AG04449 (cell line): Measurements from ENCODE around the gene FDXR.

Experiments
- CTCF ChIA-PET: fragments of 350-600 bp; formaldehyde crosslinking; extraction: SDS; loops from one replicate; lab custom pipeline; 2021; ENCODE audit warnings: antibody characterized with exemption; lab: Yijun Ruan, JAX
- POLR2A ChIA-PET: fragments of 400-600, 350-600 bp; formaldehyde crosslinking; extraction: SDS; loops from one replicate; lab custom pipeline; 2020; ENCODE audit warnings: antibody characterized with exemption, inconsistent platforms; lab: Yijun Ruan, JAX
- DNase-seq: peaks from one replicate; pipeline ENCODE4 v3.0.0-alpha.2; 2010; ENCODE audit warnings: low read depth, low spot score
- H3K4me3 ChIP-seq: 2 replicates; pipeline ENCODE4 v1.5.1; 2011; ENCODE audit warnings: low read depth, mild to moderate bottlenecking, control low read depth, low read length
- CTCF ChIP-seq: IDR thresholded peaks from one replicate; pipeline ENCODE4 v1.5.1; 2011; ENCODE audit warnings: mild to moderate bottlenecking, moderate library complexity, low read length, control low read depth, inconsistent platforms; ENCODE audit not compliant: insufficient read depth; ENCODE audit errors: missing control alignments

Gene FDXR

GRCh38 chr17:74863420-74864296, 9.1 kb downstream of the FDXR start:
- TF ChIP-seq CTCF, result no peak
- H3K4me3 ChIP-seq, result no peak overlapping the region
- no peak for DNase-seq
- ChIA-PET POLR2A (interaction anchor here (0.6 to 1.5 kb wide), 2 partner anchors 9 to 200 kb away, joined by 3 to 4 read pairs; partner anchors contain the start of gene FDXR), CTCF (interaction anchor here (0.6 to 20.6 kb wide), 24 partner anchors 10 to 206 kb away, joined by 3 to 692 read pairs (median 13); partner anchors contain the start of genes FDXR, NAT9, NHERF1 and RAB37)

- CTCF ChIA-PET, result interaction anchor here (1.0 to 20.6 kb wide), 23 partner anchors 7 to 206 kb away, joined by 3 to 692 read pairs (median 16); partner anchors contain the start of genes FDXR, NAT9, NHERF1 and RAB37
- H3K4me3 ChIP-seq, result no peak overlapping the region
- no peak for DNase-seq
- POLR2A ChIA-PET, result no interaction called here
- TF ChIP-seq CTCF, result no peak
Observed at GRCh38 chr17:74862919-74863318, 9.9 kb downstream of the FDXR start.

- H3K4me3 ChIP-seq, result no peak overlapping the region
- TF ChIP-seq CTCF, result peak; percentile 74
- CTCF ChIA-PET, result interaction anchor here (0.5 to 20.6 kb wide), 22 partner anchors 7 to 205 kb away, joined by 3 to 692 read pairs (median 10); partner anchors contain the start of genes FDXR, NAT9, NHERF1 and RAB37
- no peak for DNase-seq
- POLR2A ChIA-PET, result interaction anchor here (1.3 kb wide), 1 partner anchor 10 kb away, joined by 7 read pairs; the partner anchor contains the start of gene FDXR
Observed at GRCh38 chr17:74862108-74862901, 10.5 kb downstream of the FDXR start.

GRCh38 chr17:74861662-74862107, 11.1 kb downstream of the FDXR start:
- ChIA-PET CTCF (interaction anchor here (0.5 to 20.6 kb wide), 21 partner anchors 8 to 204 kb away, joined by 3 to 692 read pairs (median 8); partner anchors contain the start of genes FDXR, NAT9, NHERF1 and RAB37), POLR2A (interaction anchor here (1.3 kb wide), 1 partner anchor 11 kb away, joined by 7 read pairs; the partner anchor contains the start of gene FDXR)
- TF ChIP-seq CTCF, result no peak
- no peak for DNase-seq
- H3K4me3 ChIP-seq, result no peak overlapping the region

- CTCF ChIA-PET, result interaction anchor here (1.1 to 20.6 kb wide), 12 partner anchors 7 to 115 kb away, joined by 4 to 692 read pairs (median 46); partner anchors contain the start of genes FDXR, NAT9 and NHERF1
- no peak for DNase-seq
- POLR2A ChIA-PET, result interaction anchor here (1.3 kb wide), 1 partner anchor 12 kb away, joined by 7 read pairs; the partner anchor contains the start of gene FDXR
- TF ChIP-seq CTCF, result no peak
- H3K4me3 ChIP-seq, result no peak overlapping the region; the same call in 1 of the 2 replicates
Observed at GRCh38 chr17:74860872-74861661, 11.7 kb downstream of the FDXR start.
